Bronchial epithelial cell (primary cell): Measurements from ENCODE around the gene ALX1. TPM values are rescaled to one million over a fixed set of nuclear protein-coding genes. Genes with fewer than 3 reads are reported as not detected.
A peak's percentile ranks its signal among the peaks of the same experiment; 100 is the strongest.

Experiments
- DNase-seq: peaks from one replicate; pipeline ENCODE4 v3.0.0-alpha.2; 2010; ENCODE audit warnings: low read depth
- FAIRE-seq: peaks from 2 replicates; lab custom pipeline; 2011; peaks lifted over from hg19 to GRCh38; lab: Jason Lieb, UNC
- H3K27me3 ChIP-seq: 2 replicates; pipeline ENCODE4 v1.5.1; 2011; ENCODE audit warnings: low read length; ENCODE audit not compliant: control insufficient read depth, insufficient read depth
- H3K36me3 ChIP-seq: 2 replicates; pipeline ENCODE4 v1.5.1; 2011; ENCODE audit warnings: low read length; ENCODE audit not compliant: control insufficient read depth, insufficient read depth
- H3K4me3 ChIP-seq: 2 replicates; pipeline ENCODE4 v1.5.1; 2011; ENCODE audit warnings: mild to moderate bottlenecking, low read depth, low read length, control low read depth
- total RNA-seq: library from RNA; depleted of rRNA; stranded (reverse); fragments of >200 nt; gene quantifications from 2 replicates; pipeline ENCODE4 v1.2.1, GENCODE V29; 2014
- TF ChIP-seq, protein P1 (sequence below): IDR thresholded peaks from 2 replicates; pipeline ENCODE4 v1.5.1; 2011; ENCODE audit warnings: mild to moderate bottlenecking, moderate library complexity, low read length, control low read depth, inconsistent platforms; ENCODE audit not compliant: insufficient read depth, severe bottlenecking

The ALX1 gene
- total RNA-seq, 1 donor from 2014 or later, result 0.26 TPM

DNA sequence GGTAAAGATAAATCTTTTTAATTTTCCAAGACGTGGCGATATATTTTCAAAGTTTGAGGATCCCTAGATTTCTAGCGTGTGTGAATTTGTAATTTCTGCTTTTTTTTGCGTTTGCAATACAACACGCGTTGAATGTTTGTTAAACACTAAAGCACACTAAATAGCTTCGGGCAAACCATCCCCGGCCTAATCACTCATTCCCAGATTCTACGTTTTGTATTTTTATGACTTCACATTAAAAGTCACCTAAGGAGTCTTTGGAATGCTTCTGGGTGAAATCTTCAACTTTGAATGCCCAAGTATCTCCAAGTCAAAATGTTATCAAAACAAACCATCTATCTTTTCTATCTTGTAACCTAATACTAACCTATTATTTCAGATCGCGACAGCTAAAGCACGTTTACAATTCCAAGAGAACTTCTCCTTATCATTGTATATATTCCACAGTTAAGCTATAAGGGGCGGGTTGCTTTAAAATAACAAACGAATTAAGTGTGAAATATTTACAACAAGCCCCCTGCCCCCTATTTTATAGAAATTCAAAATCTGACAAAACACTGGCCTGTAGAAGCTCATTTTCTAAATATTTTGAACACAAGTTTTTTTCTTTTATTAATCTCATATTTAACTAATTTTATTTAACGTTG lies 1.1 kb downstream of the ALX1 start:
- FAIRE-seq (no peak), DNase-seq (peak; percentile 18)
- no peaks in the 10 kb centered on the region for H3K36me3 ChIP-seq
- H3K27me3 ChIP-seq, result peaks cover 37% of the 10 kb centered on the region
- TF ChIP-seq, protein P1, sequence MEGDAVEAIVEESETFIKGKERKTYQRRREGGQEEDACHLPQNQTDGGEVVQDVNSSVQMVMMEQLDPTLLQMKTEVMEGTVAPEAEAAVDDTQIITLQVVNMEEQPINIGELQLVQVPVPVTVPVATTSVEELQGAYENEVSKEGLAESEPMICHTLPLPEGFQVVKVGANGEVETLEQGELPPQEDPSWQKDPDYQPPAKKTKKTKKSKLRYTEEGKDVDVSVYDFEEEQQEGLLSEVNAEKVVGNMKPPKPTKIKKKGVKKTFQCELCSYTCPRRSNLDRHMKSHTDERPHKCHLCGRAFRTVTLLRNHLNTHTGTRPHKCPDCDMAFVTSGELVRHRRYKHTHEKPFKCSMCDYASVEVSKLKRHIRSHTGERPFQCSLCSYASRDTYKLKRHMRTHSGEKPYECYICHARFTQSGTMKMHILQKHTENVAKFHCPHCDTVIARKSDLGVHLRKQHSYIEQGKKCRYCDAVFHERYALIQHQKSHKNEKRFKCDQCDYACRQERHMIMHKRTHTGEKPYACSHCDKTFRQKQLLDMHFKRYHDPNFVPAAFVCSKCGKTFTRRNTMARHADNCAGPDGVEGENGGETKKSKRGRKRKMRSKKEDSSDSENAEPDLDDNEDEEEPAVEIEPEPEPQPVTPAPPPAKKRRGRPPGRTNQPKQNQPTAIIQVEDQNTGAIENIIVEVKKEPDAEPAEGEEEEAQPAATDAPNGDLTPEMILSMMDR, result no peak
- no peak overlapping the region for H3K4me3 ChIP-seq

DNA sequence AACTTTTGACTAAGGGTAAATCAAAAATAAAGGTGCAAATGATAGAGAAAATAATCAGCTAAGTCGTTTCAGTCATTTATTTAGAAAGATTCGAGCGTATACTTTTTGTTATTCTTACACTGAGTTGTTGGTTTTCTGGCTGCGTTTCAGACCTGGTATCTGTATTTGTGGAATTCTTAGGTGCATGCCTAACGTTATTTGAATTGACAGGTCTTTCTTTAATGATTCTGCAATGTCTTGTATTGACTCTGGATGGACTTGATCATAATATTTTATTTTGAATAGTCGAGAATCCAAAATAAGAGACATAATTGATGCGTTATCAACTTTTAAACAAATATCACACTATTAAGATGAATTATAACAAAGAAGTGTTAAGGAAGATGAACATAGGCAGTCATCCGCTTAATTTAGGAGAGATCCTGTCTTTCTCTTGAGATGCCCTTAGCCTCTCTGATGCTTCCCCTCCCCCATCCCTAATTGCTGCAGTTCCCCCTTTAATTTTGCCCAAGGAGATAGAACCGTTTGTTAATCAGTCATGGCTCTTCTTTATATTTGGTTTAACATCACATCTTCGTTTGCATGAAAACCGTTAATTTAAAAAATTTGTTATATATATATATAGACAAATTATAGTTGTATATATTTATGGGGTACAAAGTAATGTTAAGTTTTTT lies 1.8 kb downstream of the ALX1 start:
- H3K27me3 ChIP-seq, result peaks cover 35% of the 10 kb centered on the region
- DNase-seq, result peak; percentile 7
- H3K36me3 ChIP-seq, result no peaks in the 10 kb centered on the region
- no peak for FAIRE-seq
- TF ChIP-seq, protein P1, result no peak
- no peak overlapping the region for H3K4me3 ChIP-seq

- no peak overlapping the region for H3K4me3 ChIP-seq
- FAIRE-seq (no peak), DNase-seq (no peak)
- H3K27me3 ChIP-seq, result peaks cover 23% of the 10 kb centered on the region
- TF ChIP-seq, protein P1, result no peak
- no peaks in the 10 kb centered on the region for H3K36me3 ChIP-seq
These were observed 3.5 kb downstream of the ALX1 start for GRCh38 chr12:85283560-85283959.

- H3K36me3 ChIP-seq, result no peaks in the 10 kb centered on the region
- TF ChIP-seq, protein P1, result no peak
- no peak for DNase-seq
- no peaks in the 10 kb centered on the region for H3K27me3 ChIP-seq
- FAIRE-seq, result no peak
- H3K4me3 ChIP-seq, result no peak overlapping the region
These were observed 16.3 kb downstream of the ALX1 start for GRCh38 chr12:85296362-85296761.

- peaks cover 1% of the 10 kb centered on the region for H3K27me3 ChIP-seq
- H3K4me3 ChIP-seq, result no peak overlapping the region
- TF ChIP-seq, protein P1, result no peak
- DNase-seq (no peak), FAIRE-seq (no peak)
- no peaks in the 10 kb centered on the region for H3K36me3 ChIP-seq
These were observed 19.0 kb downstream of the ALX1 start for GRCh38 chr12:85299053-85299452.
